Activated CD8-positive, alpha-beta memory T cell treated with anti-CD3 and anti-CD28 coated beads, Interleukin-2, amount 10 ng/mL, durations not matched to agents 7 days and 5 days (primary cell): ENCODE results near the gene CTR9. TPM values are rescaled to one million over a fixed set of nuclear protein-coding genes. Genes with fewer than 3 reads are reported as not detected.

Experiments used
- ATAC-seq: fragments of 150-1000 bp; cut with Tn5 transposase; one replicate; pipeline ENCODE4 v1.10.0; 2021; ENCODE audit warnings: moderate library complexity
- CTCF ChIA-PET: fragments of 350-600 bp; sonication (Branson Sonifier 250); formaldehyde crosslinking; loops from one replicate; lab custom pipeline; 2021; ENCODE audit warnings: antibody characterized with exemption; lab: Charles Lee
- DNase-seq: peaks from one replicate; pipeline ENCODE4 v3.0.0-alpha.2; 2020
- H3K27ac Mint-ChIP-seq: one replicate; pipeline ENCODE4 v1.8.0; 2021; ENCODE audit warnings: mild to moderate bottlenecking, mixed read lengths
- H3K27me3 Mint-ChIP-seq: one replicate; pipeline ENCODE4 v1.8.0; 2021; ENCODE audit warnings: mixed read lengths
- H3K36me3 Mint-ChIP-seq: one replicate; pipeline ENCODE4 v1.8.0; 2021; ENCODE audit warnings: mild to moderate bottlenecking, mixed read lengths
- H3K4me1 Mint-ChIP-seq: one replicate; pipeline ENCODE4 v1.8.0; 2021; ENCODE audit warnings: mixed read lengths
- H3K4me3 Mint-ChIP-seq: one replicate; pipeline ENCODE4 v1.8.0; 2021; ENCODE audit warnings: mild to moderate bottlenecking, moderate library complexity, mixed read lengths
- H3K9me3 Mint-ChIP-seq: one replicate; pipeline ENCODE4 v1.8.0; 2022; ENCODE audit warnings: low read depth, mixed read lengths
- total RNA-seq, 2 experiments: library from RNA; stranded (reverse); gene quantifications; one replicate each; pipeline ENCODE4 v1.2.3, GENCODE V29; 2021

CTR9 gene
- total RNA-seq, 2 experiments from 2014 or later, result 33.9 to 44.6 TPM

DNA sequence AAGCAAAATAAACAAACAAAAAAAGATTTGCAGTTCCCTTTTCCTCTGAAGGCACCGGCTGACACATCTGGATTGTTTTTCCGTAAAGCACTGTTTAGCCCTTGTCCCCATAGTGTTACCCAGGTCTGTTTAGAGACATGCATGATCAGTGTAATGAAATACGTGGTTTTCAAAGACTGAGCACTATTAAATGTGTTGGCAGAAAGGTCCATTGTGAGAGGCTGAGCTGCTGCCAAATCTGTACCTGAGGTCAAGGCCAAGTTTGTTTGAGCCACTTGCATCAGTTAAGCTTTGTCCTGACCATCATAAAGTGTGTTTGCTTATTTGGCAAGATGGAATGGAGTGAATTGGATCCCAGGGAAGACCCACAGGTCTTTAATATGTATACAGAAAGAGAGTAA, 26.3 kb downstream of the CTR9 start:
- no peak overlapping the region for H3K27ac Mint-ChIP-seq

DNA sequence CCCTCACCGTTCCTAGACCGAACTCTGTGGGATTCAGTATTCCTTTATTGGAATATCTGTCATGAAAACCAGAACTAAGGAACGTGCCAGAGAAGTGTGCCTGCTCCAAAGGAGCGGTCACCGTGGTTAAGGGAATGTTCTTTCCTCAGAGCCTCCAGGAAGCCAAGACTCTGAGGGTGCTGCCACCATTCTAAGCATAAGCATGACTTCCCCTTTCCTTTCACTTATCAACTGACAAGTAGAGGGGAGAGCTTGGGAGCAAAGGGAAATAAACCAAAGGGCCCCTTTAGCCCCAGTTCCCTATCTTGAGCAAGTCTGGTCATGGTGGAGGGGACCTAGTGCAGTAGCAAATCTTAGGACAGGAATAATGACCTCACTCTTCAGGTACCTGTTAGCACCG, 26.8 kb downstream of the CTR9 start:
- DNase-seq (no peak), ATAC-seq (no peak)
- Mint-ChIP-seq H3K36me3 (peaks cover 43% of the 10 kb centered on the region), H3K27ac (no peak overlapping the region), H3K4me3 (no peak overlapping the region), H3K27me3 (no peaks in the 10 kb centered on the region), H3K9me3 (no peaks in the 10 kb centered on the region), H3K4me1 (peaks cover 14% of the 10 kb centered on the region)
- CTCF ChIA-PET, result no interaction called here

More for the DNA sequence above, 26.3 kb downstream of the CTR9 start:
- Mint-ChIP-seq H3K4me3 (no peak overlapping the region), H3K4me1 (peaks cover 14% of the 10 kb centered on the region), H3K9me3 (no peaks in the 10 kb centered on the region), H3K36me3 (peaks cover 43% of the 10 kb centered on the region), H3K27me3 (no peaks in the 10 kb centered on the region)
- CTCF ChIA-PET, result interaction anchor here (0.6 to 1.0 kb wide), 2 partner anchors 16 to 31 kb away, joined by 3 read pairs; partner anchors contain the start of gene EIF4G2
- ATAC-seq (no peak), DNase-seq (no peak)

DNA sequence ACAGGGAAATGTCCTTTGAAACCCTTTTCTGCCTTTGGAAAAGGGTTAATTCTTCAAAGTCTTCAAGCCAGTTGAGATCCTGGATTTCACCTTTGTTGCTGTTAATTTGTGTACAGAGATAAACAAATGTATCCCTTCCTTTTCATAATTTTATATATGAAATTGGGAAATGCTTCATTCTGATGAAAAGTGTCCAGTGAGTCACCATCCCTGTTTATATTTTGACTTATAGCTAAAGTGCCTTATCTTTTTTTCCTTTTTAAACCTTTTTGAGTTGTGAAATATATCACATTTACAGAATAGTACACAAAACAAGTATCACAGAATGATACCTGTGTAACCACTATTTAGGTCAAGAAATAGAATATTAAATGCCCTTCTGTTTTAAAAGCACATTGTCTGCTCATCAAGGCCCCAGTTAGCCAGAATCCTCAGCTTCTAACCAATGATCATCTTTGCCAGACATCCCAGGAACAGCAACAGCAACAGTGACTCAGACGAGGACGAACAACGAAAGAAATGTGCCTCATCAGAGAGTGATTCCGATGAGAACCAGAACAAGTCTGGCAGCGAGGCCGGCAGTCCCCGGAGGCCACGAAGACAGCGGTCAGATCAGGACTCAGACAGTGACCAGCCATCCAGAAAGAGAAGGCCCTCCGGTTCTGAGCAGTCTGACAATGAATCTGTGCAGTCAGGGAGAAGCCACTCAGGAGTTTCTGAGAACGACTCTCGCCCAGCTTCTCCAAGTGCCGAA, 27.3 kb downstream of the CTR9 start:
- peaks cover 37% of the 10 kb centered on the region for H3K36me3 Mint-ChIP-seq
- DNase-seq, result no peak
- H3K27me3 Mint-ChIP-seq, result no peaks in the 10 kb centered on the region
- no peaks in the 10 kb centered on the region for H3K9me3 Mint-ChIP-seq
- ATAC-seq, result no peak
- CTCF ChIA-PET, result interaction anchor here (0.8 kb wide), 1 partner anchor 14 kb away, joined by 4 read pairs; no protein-coding TSS in a partner anchor
- H3K4me3 Mint-ChIP-seq, result no peak overlapping the region
- no peak overlapping the region for H3K27ac Mint-ChIP-seq
- peaks cover 14% of the 10 kb centered on the region for H3K4me1 Mint-ChIP-seq

DNA sequence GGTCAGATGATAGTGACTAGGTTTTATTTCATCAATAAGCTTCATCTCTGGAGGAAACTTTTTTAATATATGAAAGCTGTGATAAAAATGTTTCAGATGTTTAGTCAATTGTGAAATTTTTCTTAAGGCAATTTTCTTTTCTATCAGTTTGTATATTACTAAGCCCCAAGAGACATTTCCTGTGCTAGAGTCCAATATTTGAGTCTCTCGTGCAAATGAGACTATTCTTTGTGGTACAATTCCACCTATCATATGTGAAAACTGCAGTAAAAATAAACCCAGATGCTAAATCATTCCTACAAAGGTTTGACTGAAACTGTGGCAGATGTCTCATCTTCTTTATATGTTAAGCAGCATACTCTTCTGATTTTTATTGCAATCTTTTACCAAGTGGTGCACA, 28.0 kb downstream of the CTR9 start:
- no peaks in the 10 kb centered on the region for H3K9me3 Mint-ChIP-seq
- no peak overlapping the region for H3K27ac Mint-ChIP-seq
- DNase-seq (no peak), ATAC-seq (no peak)
- H3K4me1 Mint-ChIP-seq, result peaks cover 14% of the 10 kb centered on the region
- CTCF ChIA-PET, result interaction anchor here (0.8 kb wide), 1 partner anchor 13 kb away, joined by 4 read pairs; no protein-coding TSS in a partner anchor
- H3K27me3 Mint-ChIP-seq, result no peaks in the 10 kb centered on the region
- H3K36me3 Mint-ChIP-seq, result peaks cover 33% of the 10 kb centered on the region
- H3K4me3 Mint-ChIP-seq, result no peak overlapping the region

DNA sequence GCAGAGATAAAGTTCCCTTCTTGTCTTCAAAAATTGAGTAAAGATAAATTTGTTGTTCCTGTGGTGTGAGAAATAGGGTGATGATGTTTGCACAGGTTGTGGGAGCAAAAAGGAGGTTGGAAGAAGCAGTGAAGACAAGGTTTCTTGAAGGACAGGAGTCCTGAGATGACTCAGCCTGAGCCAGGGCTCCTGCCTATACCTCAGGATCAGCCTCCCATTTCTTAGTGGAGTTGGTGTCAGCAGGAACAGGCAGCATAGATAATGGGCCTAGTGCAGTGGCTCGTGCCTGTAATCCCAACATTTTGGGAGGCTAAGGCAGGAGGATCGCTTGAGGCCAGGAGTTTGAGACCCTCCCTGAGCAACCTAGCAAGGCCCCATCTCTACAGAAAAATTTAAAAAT, 29.0 kb downstream of the CTR9 start:
- CTCF ChIA-PET, result interaction anchor here (2.0 to 2.2 kb wide), 2 partner anchors 9 to 12 kb away, joined by 8 to 9 read pairs; no protein-coding TSS in a partner anchor
- Mint-ChIP-seq H3K9me3 (no peaks in the 10 kb centered on the region), H3K36me3 (peaks cover 25% of the 10 kb centered on the region), H3K4me1 (peaks cover 14% of the 10 kb centered on the region), H3K27me3 (no peaks in the 10 kb centered on the region), H3K27ac (no peak overlapping the region), H3K4me3 (no peak overlapping the region)
- ATAC-seq (no peak), DNase-seq (no peak)

DNA sequence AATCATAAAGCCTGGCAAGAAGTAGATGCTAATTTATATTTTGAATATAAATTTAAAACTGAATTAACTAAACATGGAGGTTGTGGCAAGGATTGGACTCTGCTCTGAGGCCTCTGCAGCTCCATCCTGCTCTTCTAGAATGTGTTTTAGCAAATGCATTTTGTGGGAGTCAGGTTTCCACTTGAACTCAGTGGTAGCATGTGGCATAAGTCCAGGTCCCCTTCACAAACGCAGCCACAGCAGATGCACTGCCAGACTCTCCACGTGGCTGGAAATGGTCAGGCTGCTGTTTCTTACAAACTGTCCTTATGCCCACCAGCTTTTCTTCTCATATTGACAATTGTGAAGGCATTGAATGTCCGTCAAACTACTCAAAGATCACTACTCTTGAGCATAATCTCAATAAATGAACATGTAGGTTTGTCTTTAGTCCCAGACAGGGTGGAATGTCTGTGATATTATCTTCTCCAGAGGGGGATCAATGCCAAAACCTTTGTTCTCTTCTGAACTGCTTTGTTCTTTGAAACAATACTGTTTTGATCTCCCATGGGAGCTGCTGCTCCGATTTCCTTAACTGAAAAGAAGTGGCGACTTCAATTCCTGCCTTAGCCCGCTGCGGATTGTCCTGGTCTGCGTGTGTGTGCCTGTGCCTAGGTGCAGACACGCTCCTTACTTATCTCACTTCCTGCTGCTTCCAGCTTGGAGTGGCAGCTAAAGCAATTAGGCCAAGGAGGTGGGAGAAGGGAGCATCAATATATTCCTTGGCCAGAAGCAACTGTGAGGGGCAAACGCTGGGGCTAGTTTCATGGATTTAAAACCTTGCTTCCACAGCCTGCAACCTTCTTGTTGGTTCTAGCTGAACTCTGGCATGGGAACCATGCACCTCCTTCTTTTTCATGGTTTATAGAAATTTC, 33.4 kb downstream of the CTR9 start:
- DNase-seq (no peak), ATAC-seq (no peak)
- H3K4me3 Mint-ChIP-seq, result no peak overlapping the region
- no peak overlapping the region for H3K27ac Mint-ChIP-seq
- no peaks in the 10 kb centered on the region for H3K9me3 Mint-ChIP-seq
- no peaks in the 10 kb centered on the region for H3K27me3 Mint-ChIP-seq
- peaks cover under 1% of the 10 kb centered on the region for H3K4me1 Mint-ChIP-seq
- CTCF ChIA-PET, result interaction anchor here (0.8 to 3.6 kb wide), 4 partner anchors 8 to 244 kb away, joined by 3 to 15 read pairs (median 7); no protein-coding TSS in a partner anchor
- H3K36me3 Mint-ChIP-seq, result no peaks in the 10 kb centered on the region

DNA sequence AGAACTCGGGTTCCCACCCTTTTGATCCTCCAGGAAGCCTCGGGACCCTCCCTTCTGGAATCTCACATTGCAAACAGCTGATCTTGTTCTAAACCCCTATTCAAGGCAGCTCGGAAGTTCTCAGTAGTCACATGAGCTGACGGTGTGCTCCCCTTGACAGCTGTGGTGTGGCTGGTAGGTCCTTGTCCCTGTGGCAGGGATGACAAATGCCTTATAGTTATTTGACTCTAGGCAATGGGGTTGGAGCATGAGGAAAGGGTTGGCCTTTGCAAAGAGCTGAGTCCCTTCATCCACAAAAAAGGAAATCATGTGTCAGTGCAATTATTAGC, 34.1 kb downstream of the CTR9 start:
- Mint-ChIP-seq H3K4me3 (no peak overlapping the region), H3K27me3 (peaks cover under 1% of the 10 kb centered on the region), H3K9me3 (no peaks in the 10 kb centered on the region), H3K27ac (no peak overlapping the region), H3K36me3 (no peaks in the 10 kb centered on the region), H3K4me1 (no peaks in the 10 kb centered on the region)
- CTCF ChIA-PET, result interaction anchor here (1.0 to 3.6 kb wide), 3 partner anchors 7 to 243 kb away, joined by 3 to 15 read pairs (median 11); no protein-coding TSS in a partner anchor
- DNase-seq (no peak), ATAC-seq (no peak)

DNA sequence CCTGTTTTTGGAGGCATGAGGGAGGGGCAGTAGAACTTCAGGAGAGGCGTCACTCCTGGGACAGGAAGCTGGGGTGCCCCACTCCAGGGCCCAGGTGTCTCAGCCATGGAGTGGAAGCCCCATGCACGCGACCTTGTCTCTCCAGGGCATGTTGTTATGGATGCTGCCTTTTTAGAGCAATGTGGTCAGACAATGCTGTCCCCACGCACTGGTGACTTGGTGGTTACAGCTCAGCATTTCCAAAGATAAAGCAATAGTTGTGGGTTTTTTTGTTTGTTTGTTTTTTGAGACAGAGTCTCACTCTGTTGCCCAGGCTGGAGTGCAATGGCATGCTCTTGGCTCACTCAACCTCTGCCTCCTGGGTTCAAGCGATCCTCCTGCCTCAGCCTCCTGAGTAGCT, 35.4 kb downstream of the CTR9 start:
- Mint-ChIP-seq H3K4me1 (no peaks in the 10 kb centered on the region), H3K4me3 (no peak overlapping the region), H3K9me3 (no peaks in the 10 kb centered on the region), H3K27ac (no peak overlapping the region), H3K36me3 (no peaks in the 10 kb centered on the region), H3K27me3 (peaks cover 9% of the 10 kb centered on the region)
- no peak for ATAC-seq
- no peak for DNase-seq
- CTCF ChIA-PET, result interaction anchor here (1.6 kb wide), 1 partner anchor 148 kb away, joined by 4 read pairs; no protein-coding TSS in a partner anchor

DNA sequence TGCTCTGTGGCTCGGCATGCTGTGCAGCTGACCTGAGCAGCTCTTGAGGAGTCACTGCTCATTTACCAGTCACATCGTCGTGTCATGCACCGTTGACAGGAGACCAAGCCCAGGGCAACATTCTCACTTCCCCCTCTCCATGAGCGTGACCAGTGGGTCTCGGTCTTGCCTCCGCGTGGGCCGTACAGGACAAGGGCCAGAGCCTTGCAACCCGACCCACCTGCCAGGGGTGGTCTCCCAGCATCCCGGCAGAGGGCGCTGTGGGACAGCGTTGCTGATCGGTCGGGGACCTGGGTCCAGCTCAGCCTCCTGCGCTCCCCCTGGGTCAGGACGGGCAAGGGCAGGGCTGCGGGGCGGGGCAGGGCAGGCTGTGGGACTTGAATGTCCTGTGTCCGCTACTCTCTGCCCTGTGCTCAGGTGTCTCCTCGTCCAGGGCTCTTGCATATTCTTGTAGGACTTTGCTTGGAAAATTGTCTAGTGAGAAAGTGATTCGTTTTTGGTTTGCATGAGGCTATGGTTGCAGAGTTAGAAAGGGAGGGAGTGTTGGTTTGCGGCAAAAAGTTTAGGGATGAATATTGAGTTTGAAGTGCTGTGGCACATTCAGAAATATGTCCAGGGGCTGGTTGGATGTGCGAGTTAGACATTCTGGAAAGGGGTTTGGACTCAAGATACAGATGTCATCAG, 41.5 kb downstream of the CTR9 start:
- peak; percentile 89 for DNase-seq
- Mint-ChIP-seq H3K36me3 (peaks cover 20% of the 10 kb centered on the region), H3K4me1 (peaks cover 21% of the 10 kb centered on the region), H3K27me3 (peaks cover 16% of the 10 kb centered on the region), H3K27ac (no peak overlapping the region), H3K4me3 (no peak overlapping the region), H3K9me3 (no peaks in the 10 kb centered on the region)
- CTCF ChIA-PET, result interaction anchor here (0.6 to 6.2 kb wide), 49 partner anchors 8 to 1179 kb away, joined by 3 to 50 read pairs (median 5); partner anchors contain the start of genes CTR9, EIF4G2 and ZBED5
- peak; percentile 90 for ATAC-seq

DNA sequence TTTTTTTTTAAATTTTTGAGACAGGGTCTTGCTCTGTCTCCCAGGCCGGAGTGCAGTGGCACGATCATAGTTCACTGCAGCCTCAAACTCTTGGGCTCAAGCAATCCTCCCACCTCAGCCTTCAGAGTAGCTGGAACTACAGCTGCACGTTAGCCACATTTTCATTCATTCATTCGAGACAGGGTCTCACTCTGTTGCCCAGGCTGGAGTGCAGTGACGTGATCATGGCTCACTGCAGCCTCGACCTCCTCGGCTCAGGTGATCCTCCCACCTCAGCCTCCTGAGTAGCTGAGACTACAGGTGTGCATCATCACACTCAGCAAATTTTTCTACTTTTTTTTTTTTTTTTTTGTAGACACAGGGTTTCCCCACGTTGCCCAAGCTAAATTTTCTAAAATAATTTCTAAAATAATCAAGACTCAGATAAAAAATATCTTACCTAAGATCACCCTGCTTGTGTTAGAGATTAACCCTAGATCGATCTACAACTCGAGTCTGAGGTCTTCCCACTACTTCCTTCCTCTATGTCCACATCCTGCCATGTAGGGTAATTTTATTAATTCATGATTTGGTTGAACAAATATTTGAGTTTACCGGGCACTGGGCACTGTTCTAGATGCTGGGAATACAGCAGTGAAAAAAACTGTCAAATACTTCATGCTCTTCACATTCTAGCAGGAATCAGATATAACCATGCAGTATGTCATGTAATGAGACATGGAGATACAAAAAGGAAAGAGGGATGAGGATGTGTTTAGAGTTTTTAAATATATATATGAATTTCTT, 42.6 kb downstream of the CTR9 start:
- ATAC-seq (no peak), DNase-seq (no peak)
- Mint-ChIP-seq H3K27me3 (peaks cover 16% of the 10 kb centered on the region), H3K4me3 (no peak overlapping the region), H3K4me1 (peaks cover 29% of the 10 kb centered on the region), H3K9me3 (no peaks in the 10 kb centered on the region), H3K36me3 (peaks cover 28% of the 10 kb centered on the region), H3K27ac (no peak overlapping the region)
- CTCF ChIA-PET, result interaction anchor here (0.7 to 6.2 kb wide), 35 partner anchors 10 to 994 kb away, joined by 3 to 50 read pairs (median 7); partner anchors contain the start of genes CTR9, EIF4G2 and ZBED5

DNA sequence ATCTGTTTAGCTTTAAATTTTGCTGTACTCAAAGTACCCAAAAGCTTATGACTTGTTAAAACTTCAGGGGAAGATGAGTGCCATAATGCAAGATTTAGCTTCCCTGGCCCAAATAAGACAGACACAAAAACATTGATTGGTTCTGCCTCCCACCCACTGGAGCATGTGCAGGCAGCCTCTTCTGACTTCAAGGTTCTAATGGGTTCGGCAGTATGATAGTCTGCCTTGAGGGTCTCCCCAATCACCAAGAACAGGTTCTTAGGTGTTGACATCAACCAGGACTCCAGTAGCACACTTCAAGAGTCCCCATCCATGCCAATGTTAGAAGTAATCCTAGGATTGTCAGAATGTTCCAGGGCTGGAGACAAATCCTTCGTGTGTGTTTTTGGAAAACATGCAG, 45.1 kb downstream of the CTR9 start:
- Mint-ChIP-seq H3K27ac (no peak overlapping the region), H3K36me3 (peaks cover 52% of the 10 kb centered on the region), H3K27me3 (peaks cover 7% of the 10 kb centered on the region), H3K9me3 (no peaks in the 10 kb centered on the region), H3K4me1 (peaks cover 52% of the 10 kb centered on the region), H3K4me3 (no peak overlapping the region)
- CTCF ChIA-PET, result interaction anchor here (1.0 to 2.1 kb wide), 5 partner anchors 12 to 382 kb away, joined by 3 to 6 read pairs (median 3); partner anchors contain the start of gene EIF4G2
- DNase-seq, result no peak
- no peak for ATAC-seq

DNA sequence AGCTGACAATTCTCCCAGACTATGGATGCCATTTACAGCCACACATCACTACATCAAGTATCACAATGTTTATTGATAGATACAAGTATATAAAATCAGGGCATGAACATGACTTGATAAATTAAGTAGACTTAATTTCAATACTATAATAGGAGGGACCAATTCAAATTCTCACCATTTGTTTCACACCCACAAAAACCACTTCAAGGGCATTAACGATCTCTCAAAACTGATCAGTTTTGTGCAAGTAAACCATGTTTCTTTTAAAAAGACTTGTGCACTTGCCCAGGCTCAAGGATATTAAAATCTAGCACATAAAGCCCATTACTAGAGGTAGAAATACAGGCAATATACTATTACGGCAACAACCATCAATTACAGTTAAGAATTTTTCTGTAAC, 46.0 kb downstream of the CTR9 start:
- no peak for DNase-seq
- Mint-ChIP-seq H3K27me3 (peaks cover 5% of the 10 kb centered on the region), H3K27ac (peak overlapping the region; percentile 20), H3K4me3 (no peak overlapping the region), H3K9me3 (no peaks in the 10 kb centered on the region), H3K4me1 (peaks cover 60% of the 10 kb centered on the region), H3K36me3 (peaks cover 60% of the 10 kb centered on the region)
- CTCF ChIA-PET, result interaction anchor here (1.0 to 2.2 kb wide), 4 partner anchors 12 to 382 kb away, joined by 3 to 9 read pairs (median 6); partner anchors contain the start of gene EIF4G2
- ATAC-seq, result no peak
